HTR-8/SVneo (cell line): Measurements from ENCODE around the gene OR7G1.

Experiments used
- DNase-seq: peaks from one replicate; pipeline ENCODE4 v3.0.0; 2011; ENCODE audit warnings: low spot score, mixed read lengths; ENCODE audit not compliant: insufficient read length
- FAIRE-seq: peaks from 2 replicates; lab custom pipeline; 2011; peaks lifted over from hg19 to GRCh38; lab: Jason Lieb, UNC

OR7G1 gene, protein sequence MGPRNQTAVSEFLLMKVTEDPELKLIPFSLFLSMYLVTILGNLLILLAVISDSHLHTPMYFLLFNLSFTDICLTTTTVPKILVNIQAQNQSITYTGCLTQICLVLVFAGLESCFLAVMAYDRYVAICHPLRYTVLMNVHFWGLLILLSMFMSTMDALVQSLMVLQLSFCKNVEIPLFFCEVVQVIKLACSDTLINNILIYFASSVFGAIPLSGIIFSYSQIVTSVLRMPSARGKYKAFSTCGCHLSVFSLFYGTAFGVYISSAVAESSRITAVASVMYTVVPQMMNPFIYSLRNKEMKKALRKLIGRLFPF

DNA sequence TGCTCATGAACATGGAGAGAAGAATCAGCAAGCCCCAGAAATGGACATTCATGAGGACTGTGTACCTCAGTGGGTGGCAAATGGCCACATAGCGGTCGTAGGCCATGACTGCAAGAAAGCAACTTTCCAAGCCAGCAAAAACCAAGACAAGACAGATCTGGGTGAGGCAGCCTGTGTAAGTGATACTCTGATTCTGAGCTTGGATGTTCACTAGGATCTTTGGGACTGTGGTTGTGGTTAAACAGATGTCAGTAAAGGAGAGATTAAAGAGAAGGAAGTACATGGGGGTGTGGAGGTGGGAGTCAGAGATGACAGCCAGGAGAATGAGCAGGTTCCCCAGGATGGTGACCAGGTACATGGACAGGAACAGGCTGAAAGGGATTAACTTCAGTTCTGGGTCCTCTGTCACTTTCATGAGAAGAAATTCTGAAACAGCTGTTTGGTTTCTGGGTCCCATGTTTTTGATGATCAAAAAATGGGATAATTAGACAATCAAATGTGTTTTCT, at the start of gene OR7G1:
Gene OR7G1 (minus strand): TSS at position 457 of the 507 bp plus-strand sequence. CDS start 0 bp downstream, at position 457.
- FAIRE-seq (no peak), DNase-seq (no peak)

DNA sequence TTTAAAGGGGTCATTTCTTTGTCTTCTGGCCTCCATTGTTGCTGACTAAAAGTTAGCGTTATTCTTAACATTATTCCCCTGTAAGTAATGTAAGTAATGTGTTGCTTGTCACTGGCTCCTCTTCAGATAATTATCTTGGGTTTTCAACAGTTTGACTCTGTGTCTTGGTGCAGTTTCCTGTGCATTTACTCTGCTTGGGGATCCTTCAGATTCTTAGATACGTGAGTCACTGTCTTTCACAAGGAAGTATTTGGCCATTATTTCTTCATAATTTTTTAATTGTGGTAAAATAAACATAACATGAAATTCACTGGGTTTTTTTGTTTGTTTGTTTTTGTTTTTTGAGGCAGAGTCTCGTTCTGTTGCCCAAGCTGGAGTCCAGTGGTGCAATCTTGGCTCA, 49.7 kb upstream of the OR7G1 start:
- FAIRE-seq (no peak), DNase-seq (no peak)

DNA sequence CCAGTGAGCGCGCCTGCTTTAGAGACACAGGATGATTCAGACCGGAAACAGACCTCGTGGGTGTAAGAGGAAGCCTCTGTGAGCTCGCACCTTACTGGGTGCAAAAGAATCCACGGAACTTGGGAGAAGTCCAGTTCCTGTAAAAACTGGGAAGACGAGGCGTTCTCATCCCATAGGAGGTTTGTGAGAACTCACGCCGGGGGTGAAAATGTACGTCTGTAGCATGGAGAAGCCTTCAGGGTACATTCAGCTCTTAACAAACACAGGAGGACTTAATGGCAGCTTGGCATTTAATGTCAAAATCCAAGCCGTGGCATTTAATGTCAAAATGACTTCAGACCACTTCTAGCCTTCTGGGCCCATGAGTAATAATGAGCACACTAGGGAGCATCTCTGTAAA, 45.9 kb upstream of the OR7G1 start:
- FAIRE-seq: no peak
- no peak for DNase-seq

DNA sequence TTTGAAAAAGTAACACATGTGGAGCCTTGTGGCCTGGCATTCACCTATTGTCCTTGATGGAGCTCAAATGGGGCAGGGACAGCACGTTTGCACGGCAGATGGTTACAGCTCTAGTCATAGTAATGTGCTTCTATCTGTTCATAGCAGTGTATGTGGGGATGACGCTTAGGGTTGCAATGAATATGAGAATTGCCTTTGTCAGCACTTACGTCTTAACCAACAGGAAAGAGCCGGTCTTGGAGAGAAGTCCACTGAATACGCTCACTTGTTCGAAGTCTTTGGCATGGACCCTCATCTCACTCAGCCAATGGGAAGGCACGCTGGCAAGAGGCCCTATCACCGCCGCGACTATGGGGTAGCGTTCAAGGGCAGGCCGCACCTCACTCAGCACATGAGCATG, 44.3 kb upstream of the OR7G1 start:
- DNase-seq (no peak), FAIRE-seq (peak; percentile 28)

DNA sequence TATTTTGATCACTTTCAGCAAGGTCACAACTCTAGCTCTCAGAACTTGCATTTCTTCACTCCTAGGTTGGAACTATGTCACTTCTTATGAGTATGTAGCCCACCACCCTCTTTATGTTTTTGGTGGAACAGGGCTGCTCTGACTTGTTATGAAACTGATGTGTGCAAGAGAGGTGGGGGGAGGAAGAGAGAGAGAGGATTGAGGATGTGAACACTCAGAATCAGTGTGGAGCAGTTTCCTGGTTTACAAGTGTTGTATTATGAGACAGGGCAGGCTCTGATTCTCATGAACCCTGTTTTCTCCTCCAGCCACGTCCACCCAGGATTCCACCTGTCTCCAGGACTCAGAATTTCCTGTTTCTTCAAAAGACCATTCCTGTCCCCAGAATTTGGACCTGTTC, 40.7 kb upstream of the OR7G1 start:
- no peak for DNase-seq
- no peak for FAIRE-seq

DNA sequence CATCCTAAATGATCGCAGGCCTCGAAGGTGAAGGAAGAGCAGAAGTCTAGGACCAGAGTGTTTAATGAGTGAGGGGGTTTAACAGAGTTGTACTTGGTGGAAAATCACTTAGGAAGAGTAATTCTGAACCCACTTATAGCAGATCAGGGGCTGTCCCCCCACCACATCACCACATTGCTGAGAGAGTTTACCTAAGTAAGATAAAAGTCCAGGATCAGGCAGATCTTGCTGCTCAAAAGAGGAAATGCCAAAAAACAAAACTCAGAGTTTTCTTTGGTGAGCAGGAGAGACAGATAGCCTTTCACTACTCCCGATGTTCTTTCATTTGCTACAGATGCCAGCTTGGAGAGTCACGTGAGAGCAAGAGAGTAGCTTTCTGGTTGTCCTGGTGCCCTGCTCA, 40.0 kb upstream of the OR7G1 start:
- DNase-seq (no peak), FAIRE-seq (no peak)

DNA sequence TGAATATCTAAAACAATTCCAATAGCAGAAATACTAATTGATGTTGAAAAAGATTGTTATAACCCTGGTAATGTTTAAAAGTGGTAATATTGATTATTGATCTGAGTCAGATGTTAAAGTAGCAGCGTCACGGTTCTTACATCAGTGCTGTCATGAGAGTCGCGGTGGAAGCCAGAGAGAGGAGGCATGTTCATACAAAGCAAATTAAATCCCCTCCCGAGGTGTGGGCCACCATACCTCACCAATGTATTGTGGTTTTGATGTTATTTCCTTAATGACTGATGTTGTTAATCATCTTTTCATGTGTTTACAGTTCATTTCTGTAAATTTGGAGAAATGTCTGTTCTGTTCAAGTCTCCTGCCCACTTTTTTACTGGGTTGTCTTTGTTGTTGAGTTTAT, 35.8 kb upstream of the OR7G1 start:
- DNase-seq (no peak), FAIRE-seq (no peak)

DNA sequence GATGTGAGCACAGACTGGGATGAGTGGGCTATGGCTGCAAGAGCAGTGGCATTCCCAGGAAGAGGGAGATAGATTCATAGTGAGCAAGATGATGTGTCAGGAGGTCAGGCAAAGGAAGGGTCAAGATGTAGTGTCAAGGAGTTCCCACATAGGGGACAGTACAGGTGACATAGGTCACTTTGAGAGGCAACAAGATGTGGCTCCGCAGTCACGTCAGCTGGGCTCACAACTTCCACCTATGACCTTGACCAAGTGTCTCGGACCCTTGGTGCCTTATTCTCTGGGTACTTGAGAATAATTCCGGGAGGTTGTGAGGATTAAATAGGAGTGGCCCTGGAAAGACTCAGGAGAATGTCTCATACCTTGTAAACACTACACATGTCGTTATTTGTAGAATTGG, 35.1 kb upstream of the OR7G1 start:
- no peak for FAIRE-seq

DNA sequence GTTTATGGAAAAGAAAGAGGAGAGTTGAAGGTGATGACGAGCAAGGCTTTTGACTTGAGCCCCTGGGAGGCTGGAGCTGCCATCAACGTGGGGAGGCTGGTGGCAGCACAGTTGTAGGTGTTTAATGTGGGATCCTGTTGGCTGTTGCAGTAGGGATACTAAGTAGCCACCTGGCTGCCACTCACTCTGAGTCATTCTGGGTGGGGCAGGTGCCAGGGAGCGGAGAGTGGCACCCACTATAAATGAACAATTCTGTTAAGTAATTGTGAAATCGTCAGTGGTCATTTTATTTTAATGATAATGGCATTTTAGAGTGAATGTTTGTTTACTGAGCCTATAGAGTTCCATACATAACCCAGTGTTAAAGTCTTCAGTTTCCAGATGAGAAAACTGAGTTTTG, 34.4 kb upstream of the OR7G1 start:
- DNase-seq: no peak
- FAIRE-seq: no peak

More for the DNA sequence above, 35.1 kb upstream of the OR7G1 start:
- DNase-seq: no peak

DNA sequence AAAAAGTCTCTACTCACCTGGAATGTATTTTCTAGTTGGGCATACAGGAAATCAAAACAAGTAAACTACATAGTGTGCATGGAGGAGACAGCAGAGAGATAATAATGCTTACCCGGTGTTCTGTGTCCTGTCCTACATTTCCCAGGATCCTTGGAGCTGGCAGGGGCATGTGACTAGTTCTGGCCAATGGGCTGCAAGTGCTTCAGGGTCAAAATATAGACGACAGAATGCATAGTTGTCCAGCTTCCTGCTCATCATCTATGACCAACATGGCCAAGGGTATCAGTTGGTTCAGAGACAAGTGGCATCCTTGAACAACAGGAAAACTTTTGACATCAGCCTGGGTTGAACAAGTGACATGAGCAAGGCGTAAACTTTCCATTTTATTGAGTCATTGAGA, 33.1 kb upstream of the OR7G1 start:
- DNase-seq: no peak
- FAIRE-seq: no peak

DNA sequence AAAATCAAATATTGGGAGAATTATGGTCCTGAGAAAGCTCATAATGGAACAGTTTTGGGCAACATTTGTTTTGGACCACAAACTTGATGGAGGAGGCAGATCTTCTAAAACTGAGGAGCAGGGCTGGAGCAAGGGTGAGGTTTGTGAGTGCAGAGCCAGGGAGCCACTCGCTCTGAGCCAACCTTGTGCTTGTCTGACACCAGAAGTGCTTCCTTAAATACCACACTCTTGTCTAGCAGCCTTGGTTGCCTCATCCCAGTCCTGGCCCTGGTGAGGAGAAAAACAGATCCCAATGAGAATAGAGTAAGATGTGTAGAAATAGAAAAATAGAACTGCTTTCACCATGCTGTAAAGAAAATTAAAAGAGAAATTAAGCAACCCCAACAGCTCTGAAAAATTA, 31.3 kb upstream of the OR7G1 start:
- no peak for FAIRE-seq
- DNase-seq: no peak

DNA sequence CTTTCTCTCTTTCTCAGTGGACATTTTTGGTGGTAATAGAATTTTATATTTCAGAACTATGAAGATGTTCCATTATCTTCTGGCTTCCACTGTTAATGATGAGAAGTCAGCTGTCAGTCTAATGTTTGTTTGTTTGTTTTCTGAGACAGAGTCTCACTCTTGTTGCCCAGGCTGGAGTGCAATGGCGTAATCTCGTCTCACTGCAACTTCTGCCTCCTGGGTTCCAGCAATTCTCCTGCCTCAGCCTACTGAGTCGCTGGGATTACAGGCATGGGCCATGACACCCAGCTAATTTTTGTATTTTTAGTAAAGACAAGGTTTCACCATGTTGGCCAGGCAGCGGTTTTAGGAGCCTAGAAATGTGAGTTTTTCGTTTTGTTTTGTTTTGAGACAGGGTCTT, 29.4 kb upstream of the OR7G1 start:
- DNase-seq (no peak), FAIRE-seq (no peak)

DNA sequence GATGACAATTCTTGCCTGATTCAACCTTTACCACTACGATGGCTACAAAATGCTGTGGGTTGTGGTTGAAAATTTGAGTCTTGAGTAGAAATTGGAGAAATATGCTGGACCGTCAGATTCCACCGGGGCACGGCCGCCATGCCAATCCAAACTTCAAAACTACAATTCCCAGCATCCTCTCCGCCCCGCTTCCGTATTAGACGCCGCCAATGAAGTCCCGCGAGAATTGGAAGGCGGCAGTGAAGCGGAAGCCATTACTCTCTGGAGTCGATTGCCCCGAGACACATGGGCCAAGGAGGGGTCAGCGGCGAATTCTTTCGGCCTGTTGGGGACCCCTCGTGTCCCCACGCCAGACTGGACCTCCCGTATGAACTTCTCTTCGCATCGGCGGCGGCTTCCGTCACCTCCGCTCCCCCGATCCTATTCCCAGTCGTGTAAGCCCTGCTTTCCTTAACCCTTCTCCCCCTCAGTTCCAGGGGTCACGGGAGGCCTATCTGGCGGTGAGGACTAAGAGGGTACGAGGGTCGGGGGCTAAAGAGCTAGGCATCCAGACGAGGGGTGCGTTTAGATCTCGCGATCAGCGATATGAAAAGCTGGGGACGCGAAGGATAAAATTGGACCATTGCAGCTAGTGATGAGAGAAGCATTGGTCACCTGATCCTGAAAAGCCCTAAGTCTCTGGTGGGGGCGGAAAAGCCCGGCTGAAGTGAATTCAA, 24.8 kb upstream of the OR7G1 start, which contains the start of gene ZNF317:
Gene ZNF317 (plus strand): TSS at position 239 of the 716 bp plus-strand sequence. CDS start 15,620 bp downstream, outside the sequence.
- peak; percentile 16 for FAIRE-seq
- DNase-seq: peak; percentile 89

DNA sequence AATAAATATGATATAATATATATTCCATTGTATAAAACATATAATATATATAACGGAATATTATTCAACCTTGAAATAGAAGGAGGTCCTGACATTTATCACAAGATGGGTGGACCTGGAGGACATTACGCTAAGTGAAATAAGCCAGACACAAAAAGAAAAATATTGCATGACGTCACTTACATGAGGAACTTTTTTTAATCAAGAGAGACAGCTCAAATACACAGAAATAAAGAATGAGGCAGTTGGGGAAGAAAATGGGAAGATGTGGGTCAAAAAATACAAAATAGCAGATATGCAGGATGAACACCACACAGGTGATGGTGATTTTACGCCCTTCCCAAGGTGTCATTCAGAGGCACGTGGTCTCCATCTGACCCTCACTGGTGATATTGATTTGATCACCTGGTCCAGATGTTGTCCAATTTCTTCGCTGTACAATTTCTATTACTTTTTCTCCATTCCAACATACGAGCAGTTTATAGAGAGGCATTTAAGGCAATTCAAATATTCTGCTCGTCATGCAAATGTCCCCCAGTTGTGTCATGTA, 24.1 kb upstream of the OR7G1 start:
- no peak for DNase-seq
- FAIRE-seq: no peak

DNA sequence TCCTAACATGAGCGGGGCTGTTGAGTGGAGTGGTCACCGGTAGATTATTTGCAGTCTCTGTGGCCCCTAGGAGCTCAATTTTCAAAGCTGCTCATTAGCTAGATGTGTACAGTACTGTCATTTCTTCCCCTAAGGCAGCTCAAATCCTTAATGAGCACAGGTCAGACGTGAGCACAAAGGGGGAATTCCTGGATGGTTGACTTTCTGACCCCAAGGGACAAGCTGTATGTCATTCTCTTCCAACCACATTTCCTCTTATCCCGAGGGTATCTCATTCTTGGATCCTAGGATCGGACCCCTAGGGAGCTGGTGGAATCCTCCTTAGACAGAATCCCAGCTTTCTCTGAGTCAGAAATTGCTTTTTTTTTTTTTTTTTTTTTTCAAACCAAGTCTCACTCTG, 16.9 kb upstream of the OR7G1 start:
- DNase-seq: peak; percentile 23
- peak; percentile 33 for FAIRE-seq

DNA sequence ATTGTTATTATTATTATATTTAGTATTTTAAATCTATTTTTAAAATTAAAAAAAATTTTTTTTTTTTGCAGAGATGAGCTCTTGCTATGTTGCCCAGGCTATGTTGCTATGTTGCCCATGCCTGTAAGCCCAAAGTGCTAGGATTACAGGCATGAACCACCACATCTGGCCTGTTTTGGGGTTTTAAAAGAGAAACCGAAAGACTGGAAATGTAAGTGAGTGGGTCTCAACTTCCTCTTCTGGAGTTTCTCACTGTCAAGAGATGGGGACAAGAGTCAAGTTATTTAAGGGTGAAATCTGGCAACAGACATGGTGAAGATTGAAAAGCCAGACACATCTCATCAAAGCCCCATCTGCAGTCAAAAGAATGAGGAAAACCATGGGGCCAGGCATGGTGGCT, 15.4 kb upstream of the OR7G1 start:
- no peak for DNase-seq
- no peak for FAIRE-seq

DNA sequence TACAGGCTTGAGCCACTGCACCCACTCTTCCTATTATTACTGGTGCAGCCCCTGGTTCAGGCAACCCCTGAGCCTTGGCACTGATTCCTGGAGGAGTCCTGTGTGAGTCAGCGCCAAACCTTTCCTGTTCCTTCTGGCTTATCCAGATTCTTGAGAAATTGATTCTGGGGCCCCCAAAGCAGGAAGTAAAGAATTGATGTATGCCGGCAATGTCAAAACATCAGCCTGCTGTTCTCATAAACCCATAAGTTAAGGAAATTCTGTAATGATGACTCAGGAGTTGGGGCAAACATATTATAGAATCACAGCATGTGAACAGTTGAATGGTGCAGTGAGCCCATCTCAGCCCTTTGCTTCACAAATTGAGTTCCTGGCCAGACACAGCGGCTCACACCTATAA, 12.6 kb upstream of the OR7G1 start:
- FAIRE-seq (no peak), DNase-seq (peak; percentile 72)

DNA sequence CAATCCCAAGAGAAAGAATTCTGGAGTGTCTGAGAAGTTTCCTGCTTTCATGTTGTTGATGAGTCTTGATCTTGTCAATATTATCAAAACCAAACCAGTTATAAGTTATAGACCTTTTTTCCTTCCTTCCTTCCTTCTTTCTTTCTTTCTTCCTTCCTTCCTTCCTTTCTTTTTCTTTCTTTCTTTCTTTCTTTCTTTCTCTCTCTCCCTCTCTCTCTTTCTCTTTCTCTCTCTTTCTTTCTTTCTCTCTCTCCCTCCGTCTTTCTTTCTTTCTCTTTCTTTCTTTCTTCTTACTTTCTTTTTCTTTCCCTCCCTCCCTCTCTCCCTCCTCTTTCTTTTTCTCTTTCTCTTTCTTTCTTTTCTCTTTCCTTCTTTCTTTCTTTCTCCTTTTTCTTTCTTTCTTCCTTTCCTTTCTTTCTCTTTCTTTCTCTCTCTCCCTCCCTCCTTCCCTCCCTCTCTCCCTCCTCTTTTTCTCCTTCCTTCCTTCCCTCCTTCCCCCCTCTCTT, 11.4 kb upstream of the OR7G1 start, which contains the start of gene OR7G3:
Gene OR7G3 (minus strand): TSS at position 51 of the 506 bp plus-strand sequence. CDS start 0 bp downstream, at position 51.
- FAIRE-seq: no peak
- DNase-seq: no peak

DNA sequence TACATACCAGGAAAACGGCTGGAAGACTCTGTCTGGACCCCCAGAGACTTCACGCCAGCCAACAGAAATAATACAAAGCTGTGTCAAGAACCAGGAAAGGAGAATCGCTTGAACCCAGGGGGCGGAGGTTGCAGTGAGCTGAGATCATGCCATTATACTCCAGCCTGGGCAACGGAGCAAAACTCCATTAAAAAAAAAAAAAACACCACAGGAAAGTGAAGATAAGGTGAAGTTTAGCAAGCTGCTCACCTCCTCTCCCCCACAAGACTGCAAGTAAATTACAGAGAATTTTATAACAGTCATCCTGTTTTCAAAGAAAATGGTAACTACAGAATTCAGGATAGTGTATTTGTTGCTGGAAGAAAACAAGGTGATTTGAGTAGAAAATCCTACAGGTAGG, 984 bp upstream of the OR7G1 start:
- DNase-seq (no peak), FAIRE-seq (no peak)

DNA sequence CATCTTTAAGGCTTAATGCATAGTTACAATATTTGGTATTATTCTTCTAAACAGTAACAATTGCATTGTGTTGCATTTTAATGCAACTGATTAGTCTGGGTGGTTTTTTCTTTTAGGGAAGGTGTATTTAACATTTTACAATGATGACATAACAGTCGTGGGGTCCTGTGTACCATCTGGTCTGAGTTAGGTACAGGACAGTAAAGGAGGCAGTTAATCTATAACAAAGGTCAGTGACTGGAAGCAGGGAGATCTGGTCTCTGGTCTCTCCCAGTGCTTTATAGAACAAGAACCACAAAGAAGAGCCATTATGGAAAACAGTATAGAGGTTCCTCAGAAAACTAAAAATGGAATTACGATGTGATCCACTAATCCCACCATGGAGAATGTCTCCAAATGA, 5.6 kb downstream of the OR7G1 start:
- DNase-seq (no peak), FAIRE-seq (no peak)

DNA sequence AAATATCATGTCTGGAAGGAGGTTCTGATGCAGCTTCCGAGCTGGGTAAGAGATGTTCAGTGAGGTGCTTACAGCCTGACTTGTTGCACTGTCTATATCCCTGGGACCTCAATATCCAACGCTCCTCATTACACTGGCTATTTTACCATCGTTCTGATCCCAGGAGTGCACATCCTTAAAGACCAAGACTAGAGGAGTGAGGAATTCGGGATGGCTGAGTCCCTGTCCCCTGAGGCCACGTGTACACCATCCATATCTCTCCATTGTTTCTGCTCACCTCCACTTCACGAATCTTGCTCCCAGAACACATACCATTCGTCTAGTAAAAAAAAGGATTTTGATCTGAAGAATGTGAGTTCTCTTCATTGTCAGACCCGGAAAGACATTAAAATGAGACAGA, 8.2 kb downstream of the OR7G1 start, which contains the start of gene OR7G2:
Gene OR7G2 (minus strand): TSS at position 101 of the 400 bp plus-strand sequence. CDS start 4,232 bp downstream, outside the sequence.
- no peak for FAIRE-seq
- DNase-seq: no peak
